ENCODE measurements around the gene SCGB3A1. TPM values are rescaled to one million over a fixed set of nuclear protein-coding genes. Genes with fewer than 3 reads are reported as not detected.
A peak's percentile ranks its signal among the peaks of the same experiment; 100 is the strongest.

The SCGB3A1 gene
- total RNA-seq, 1 donor from 2014 or later = not detected

GRCh38 chr5:180593446-180594206, 2.3 kb upstream of the SCGB3A1 start:
- peak in 1 of 2 donors; percentile 7 for DNase-seq (ENCODE audit: low spot score in 2 of 2)
- no peak for FAIRE-seq

DNA sequence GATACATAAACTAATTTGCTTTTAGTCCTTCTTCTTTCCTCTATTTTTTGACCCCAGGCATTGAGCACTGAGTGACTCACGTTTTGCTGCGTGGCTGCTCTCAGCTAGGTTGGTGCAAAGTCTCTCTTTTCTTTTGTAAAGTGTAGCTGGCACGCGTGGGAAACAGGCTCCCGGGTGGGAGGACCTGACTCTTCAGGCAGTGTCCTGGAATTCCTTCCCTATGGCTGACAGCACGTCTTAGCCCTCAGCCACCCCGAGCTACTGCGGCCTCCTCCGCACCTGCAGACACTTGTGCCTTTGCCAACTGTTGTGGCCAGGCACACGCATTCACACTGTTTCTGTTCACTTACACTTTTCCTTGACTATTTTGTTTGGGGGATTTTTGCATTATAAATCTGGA, 877 bp upstream of the SCGB3A1 start:
- FAIRE-seq = no peak
- peak in 1 of 2 donors; percentile 6 for DNase-seq (ENCODE audit: low spot score in 2 of 2)

- FAIRE-seq = no peak
These were observed 572 bp downstream of the SCGB3A1 start for GRCh38 chr5:180590543-180591310.

DNA sequence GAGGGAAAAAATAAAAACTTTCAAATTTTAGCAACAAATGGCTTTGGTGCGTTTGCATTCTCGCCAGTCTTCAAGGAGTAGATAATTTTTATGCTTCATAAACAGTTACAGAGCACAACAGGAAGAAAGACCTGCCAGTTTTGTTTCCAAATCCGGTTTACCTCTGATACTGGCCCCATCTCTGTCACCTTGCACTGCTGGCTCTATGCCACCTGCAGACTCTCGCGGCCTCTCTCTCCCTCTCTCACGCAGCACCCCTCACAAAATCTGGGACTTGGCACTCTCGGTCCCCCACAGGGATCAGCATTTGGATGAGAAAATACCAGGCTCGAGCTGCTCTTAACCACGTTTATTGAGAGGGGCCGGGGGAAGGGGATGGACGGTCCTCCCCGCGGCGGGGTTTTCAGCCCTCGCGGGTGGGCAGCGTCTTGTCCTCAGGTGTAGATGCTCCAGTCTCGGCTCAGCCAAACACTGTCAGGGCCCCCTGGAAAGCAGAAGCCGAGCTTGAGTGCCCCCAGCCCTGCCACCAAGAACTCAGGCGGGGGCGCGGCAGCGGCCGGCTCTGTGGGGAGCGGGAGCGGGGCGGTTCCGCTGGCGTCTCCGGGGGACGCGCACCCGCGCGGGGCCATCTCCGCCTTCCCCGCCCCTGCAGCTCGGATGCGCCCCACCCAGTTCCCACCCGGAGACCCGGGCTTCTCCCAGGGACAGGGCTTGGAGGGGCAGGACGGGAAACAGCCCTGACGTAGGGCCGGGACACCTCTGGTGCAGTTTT, 1.3 kb downstream of the SCGB3A1 start:
- peak in 1 of 2 donors; percentile 13 for DNase-seq (ENCODE audit: low spot score in 2 of 2)
- FAIRE-seq = no peak

More at GRCh38 chr5:180590543-180591310, 572 bp downstream of the SCGB3A1 start:
- peak in 1 of 2 donors; percentile 6 for DNase-seq (ENCODE audit: low spot score in 2 of 2)

- no peak for FAIRE-seq
- DNase-seq (ENCODE audit: low spot score in 2 of 2) = no peak
These were observed 4.4 kb downstream of the SCGB3A1 start for GRCh38 chr5:180586870-180587269.

GRCh38 chr5:180586204-180586603, 5.1 kb downstream of the SCGB3A1 start:
- FAIRE-seq (no peak), DNase-seq (ENCODE audit: low spot score in 2 of 2) (no peak)

DNA sequence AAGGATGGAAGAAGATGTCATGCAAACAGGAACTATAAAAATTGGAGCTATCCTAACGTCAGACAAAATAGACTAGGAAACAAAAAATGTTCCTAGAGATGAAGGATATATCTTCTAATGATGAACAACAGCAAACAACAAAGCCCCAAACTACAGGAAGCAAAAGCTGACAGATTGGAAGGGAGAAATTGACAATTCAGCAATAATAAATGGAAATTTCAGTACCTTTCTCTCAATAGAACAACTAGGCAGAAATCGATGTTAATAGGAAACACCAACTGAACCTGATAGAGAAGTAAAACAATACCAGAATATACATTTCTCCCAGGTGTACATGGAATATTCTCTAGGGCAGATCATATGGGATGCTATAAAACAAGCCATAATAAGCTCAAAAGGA, 7.6 kb downstream of the SCGB3A1 start:
- FAIRE-seq (no peak), DNase-seq (ENCODE audit: low spot score in 2 of 2) (no peak)

DNA sequence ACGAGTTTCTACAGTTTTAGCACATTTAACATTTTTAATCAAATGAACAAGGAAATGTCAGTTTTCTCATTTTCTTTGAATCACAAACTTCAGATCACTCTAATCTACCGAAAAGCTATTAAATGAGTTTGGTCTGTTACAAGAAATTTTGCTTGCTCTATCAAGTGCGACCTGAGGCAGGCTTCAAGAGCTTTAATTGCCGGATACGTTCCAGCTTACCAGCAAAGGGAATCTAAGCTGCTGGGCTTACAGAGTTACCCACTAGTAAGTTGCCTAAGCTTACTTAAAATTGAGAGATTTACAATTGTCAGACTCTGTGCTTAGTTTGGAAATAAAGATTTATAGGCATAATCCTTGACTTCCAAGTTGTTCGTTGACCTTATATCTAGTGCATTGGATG, 10.6 kb downstream of the SCGB3A1 start:
- FAIRE-seq (no peak), DNase-seq (ENCODE audit: low spot score in 2 of 2) (no peak)

DNA sequence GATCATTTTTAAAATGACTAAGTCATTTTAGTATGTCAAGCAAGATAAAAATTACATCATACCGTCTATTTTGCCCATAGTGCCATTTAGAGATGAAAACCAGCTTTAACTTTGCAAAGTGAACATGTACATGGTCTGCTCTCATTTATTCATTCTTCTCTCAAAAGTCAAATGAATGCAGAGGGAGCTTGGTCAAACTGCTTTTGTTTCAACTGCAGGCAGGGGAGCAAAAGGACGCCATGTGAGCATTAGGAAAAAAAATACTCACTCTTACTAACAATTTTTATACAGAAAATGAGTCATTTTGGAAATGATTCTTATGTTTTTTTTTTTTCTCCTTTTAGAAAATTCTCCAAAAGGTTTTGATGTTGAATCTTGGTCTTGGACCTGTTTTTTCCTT, 15.7 kb downstream of the SCGB3A1 start:
- peak; percentile 3 for FAIRE-seq
- no peak for DNase-seq (ENCODE audit: low spot score in 2 of 2)

DNA sequence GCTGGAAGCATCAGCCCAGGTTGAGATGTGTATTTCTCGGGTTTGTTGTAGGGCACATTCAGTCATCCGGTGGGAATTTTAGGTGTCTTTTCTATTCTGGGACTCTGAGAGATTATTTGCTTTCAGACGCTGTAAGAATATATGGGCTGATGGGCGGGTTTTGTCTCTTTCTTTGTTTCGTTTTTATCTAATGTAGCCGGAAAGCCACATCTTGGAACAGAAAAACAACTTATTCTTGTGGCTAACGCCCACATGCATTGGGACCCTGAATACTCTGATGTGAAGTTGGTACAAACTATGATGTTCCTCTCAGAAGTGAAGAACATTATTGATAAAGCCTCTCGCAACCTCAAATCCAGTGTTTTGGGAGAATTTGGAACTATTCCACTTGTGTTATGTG, 22.4 kb downstream of the SCGB3A1 start:
- FAIRE-seq (no peak), DNase-seq (ENCODE audit: low spot score in 2 of 2) (no peak)

- FAIRE-seq (no peak), DNase-seq (ENCODE audit: low spot score in 2 of 2) (no peak)
These were observed 27.3 kb downstream of the SCGB3A1 start for GRCh38 chr5:180563994-180564393.

- FAIRE-seq (no peak), DNase-seq (ENCODE audit: low spot score in 2 of 2) (no peak)
These were observed 33.1 kb downstream of the SCGB3A1 start for GRCh38 chr5:180558232-180558631.

DNA sequence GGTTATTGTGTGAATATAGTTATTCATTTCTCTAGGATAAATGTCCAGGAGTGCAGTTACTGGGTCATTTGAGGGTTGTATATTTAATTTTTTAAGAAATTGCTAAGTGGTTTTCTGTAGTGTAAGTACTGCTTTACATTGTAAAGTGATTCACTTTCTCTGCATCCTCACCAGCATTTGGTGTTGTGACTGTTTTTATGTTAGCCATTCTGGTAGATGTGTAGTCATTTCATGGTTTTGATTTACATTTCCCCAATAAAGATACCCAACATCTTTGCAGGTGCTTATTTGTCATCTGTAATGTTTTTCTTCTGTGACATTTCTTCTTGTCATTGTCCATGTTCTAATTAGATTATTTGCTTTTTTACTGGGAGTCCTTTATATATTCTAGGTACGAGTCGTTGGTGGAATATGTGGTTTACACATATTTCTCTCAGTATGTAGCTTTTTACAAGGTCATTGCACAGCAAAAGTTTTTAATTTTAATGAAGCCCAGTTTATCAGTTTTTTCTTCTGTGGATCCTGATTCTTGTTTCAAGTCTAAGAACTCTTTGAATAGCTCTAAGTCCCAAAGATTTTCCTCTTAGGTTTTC, 34.0 kb downstream of the SCGB3A1 start:
- no peak for FAIRE-seq
- DNase-seq (ENCODE audit: low spot score in 2 of 2) = no peak

DNA sequence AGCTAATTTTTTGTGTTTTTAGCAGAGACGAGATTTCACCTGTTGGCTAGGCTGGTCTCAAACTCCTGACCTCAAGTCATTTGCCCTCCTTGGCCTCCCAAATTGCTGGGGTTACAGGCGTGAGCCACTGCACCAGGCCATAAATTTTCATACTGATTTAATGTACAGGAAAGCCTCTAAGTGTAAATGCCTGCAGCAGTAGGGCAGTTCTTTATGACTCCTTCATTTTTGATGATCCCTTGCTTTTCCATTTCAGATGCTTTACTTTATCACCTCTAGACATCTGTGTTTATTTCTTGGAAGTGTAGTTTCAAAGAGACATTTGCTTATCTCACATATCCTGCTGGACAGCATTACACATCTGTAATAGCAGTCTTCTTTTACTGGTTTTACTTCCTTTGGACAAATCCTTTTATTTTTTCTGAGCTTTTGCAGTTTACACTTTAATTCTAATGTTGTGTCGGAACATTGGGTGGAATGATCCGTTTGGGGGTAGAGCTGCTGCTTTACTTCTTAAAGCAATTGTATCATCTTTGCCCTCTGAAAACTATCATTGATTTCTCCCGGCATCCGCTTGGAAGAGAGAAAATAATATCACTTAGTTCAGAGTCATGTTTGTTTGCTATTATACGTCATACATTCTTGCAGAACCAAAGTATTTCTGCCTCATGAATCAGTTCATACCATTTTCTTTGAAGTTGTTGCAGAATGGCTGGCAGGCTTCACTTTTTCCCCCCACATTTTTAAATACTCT, 36.0 kb downstream of the SCGB3A1 start:
- DNase-seq (ENCODE audit: low spot score in 2 of 2) (no peak), FAIRE-seq (no peak)

DNA sequence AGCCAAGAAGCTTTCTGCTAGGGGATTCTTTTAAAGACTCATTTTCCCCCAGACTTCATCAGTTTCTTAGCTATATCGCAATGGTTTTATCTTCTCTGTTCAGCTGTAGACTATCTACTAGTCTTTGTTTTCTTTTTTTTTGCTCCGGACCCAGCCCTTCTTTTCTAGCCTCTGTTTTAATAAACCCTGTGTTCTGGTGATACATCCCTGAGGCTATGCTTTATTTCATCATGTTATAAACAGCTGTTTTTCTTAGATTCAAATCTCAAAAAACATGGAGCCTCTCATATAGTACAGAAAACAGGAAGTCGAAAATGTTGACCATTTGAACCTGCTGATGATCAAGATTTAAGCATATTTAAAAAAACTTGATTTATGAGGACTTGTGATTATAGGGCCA, 37.8 kb downstream of the SCGB3A1 start:
- FAIRE-seq = no peak
- no peak for DNase-seq (ENCODE audit: low spot score in 2 of 2)

- FAIRE-seq (no peak), DNase-seq (ENCODE audit: low spot score in 2 of 2) (no peak)
These were observed 42.7 kb downstream of the SCGB3A1 start for GRCh38 chr5:180548563-180548962.

DNA sequence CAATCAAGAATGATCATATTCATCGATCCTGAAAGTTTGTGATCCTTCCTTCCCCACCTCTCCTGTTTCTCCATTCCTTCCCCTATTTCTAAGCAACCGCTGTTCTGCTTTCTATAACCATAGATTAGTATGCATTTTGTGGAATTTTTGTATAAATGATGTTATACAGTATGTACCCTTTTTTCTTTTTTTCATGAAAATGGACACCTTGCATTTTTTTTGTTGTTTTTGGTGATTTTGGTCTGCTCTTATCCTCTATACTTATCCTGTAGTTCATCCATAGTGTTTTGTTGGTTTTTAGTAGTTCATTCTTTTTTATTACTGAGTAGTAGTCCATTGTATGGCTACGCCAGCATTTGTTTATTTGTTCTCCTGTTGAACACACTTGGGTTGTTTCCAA, 46.1 kb downstream of the SCGB3A1 start:
- no peak for DNase-seq (ENCODE audit: low spot score in 2 of 2)
- FAIRE-seq = no peak

GRCh38 chr5:180541710-180542109, 49.6 kb downstream of the SCGB3A1 start:
- DNase-seq (ENCODE audit: low spot score in 2 of 2) = no peak

More at GRCh38 chr5:180541710-180542109, 49.6 kb downstream of the SCGB3A1 start:
- FAIRE-seq = no peak
